Raji (cell line): ENCODE results near the gene PKNOX2.

Experiments used
- POLR2A ChIP-seq: IDR thresholded peaks from 2 replicates; pipeline ENCODE4 v1.6.1; 2011; ENCODE audit warnings: low read depth, low read length, control low read depth; ENCODE audit not compliant: insufficient read depth

PKNOX2 gene

DNA sequence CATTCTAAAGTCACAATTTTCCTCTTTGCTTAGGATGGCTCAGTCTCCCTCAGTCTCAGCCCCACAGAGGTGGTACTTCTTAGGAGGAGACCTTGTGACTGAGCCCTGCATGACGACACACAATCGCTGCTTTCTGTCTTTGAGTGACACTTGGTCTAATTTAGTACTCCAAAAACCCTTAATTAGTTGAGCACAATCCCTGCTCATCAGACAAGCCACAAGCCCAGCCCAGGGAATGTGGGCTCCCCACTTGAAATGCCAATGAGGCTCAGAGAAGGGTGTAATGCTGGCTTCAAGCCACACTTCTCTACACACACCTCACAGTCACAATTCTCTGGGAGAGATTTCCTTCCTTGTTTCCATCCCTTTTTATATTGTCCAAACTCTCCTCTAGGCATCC, 229.7 kb downstream of the PKNOX2 start:
- no peak for TF ChIP-seq POLR2A

DNA sequence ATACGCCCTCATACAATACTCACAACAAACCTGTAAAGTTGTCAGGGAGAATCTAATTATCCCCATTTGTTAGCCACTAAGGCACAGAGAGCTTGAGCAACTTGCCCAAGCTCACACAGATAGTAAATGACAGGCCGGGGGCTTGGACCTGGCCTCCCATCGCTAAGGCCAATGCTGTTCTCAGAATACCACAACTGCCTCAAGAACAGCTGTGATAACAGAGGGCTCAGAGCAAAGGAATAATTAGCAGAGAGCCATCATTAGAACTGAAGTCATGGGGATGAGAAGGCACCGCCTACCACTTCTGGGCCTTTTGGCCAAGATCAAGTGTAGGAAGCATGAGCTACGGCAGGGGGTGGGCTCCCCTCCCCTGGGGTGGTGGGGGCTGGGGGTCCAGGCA, 232.9 kb downstream of the PKNOX2 start:
- no peak for TF ChIP-seq POLR2A

DNA sequence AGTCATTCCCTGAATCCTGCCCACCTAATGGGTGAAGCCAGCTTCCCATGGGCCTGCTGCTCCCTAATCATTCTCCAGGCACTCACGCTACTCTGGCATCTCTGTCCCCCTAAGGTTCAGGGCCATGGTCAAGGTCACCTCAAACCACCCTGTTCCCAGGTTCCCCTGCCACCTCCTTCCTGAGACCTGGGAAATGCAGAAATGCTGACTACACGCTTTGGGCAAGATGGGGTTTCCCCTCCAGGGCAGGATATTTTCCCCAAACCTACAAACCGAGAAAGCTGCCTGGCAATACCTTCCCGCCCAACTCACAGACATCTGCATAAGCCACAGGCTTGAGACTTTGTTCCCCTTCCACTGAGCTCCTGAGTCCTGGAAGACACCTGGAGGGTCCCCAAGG, 233.9 kb downstream of the PKNOX2 start:
- TF ChIP-seq POLR2A: no peak

- TF ChIP-seq POLR2A: no peak
Observed at GRCh38 chr11:125398994-125399640, 234.6 kb downstream of the PKNOX2 start.

- TF ChIP-seq POLR2A: no peak
Observed at GRCh38 chr11:125399945-125400344, 235.4 kb downstream of the PKNOX2 start.

- no peak for TF ChIP-seq POLR2A
Observed at GRCh38 chr11:125401235-125401634, 236.7 kb downstream of the PKNOX2 start.

- TF ChIP-seq POLR2A: no peak
Observed at GRCh38 chr11:125401746-125402145, 237.2 kb downstream of the PKNOX2 start.

DNA sequence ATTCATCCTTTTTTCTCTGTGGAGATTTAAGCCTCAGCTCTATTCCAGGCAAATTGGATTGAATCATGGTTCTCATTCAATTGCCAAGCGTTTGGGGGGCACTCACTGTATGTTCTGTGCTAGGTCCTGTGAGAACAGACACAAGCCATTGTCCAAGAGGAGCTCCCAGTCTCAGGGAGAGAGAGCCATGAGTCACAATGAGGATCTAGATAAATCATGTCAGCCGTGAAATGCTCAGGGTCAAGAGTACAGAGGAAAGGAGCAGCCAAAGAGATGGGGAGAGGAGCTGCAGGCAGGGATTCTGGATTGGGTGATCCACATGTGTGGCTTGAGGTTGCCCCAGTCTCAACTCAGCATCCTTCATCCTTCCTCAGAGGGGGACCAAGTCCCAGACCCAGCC, 237.9 kb downstream of the PKNOX2 start:
- no peak for TF ChIP-seq POLR2A

DNA sequence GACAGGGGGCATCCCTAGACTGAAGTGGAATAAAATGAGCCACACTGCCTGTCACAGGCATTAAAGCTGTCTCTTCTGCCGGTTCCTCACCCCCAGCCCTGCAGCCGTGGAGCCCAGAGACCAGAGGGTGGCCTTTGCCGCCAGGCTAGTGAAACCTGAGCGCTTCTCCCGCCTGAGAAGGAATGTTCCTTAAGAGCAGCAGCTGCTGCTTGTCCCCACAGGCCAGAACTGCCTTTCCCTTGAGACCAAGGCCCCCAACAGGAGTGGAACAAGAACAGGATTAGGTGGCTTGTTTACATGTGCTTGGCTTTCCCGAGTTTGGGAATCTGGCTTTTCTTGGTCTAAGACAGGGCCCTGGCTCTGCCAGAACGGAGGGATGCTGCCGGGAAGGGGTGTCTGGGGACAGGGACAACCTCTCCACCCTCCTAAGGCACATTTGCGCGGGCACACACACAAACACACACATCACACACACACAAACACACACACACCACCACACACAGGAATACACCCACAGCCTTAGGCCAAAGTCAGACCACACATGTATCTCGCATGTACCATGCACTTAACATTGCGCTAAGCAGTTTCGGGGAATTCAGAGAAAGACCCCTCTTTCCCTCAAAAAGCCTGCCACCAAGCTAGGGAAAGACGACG, 239.7 kb downstream of the PKNOX2 start:
- no peak for TF ChIP-seq POLR2A

- TF ChIP-seq POLR2A: no peak
Observed at GRCh38 chr11:125404811-125405790, 240.6 kb downstream of the PKNOX2 start.

- no peak for TF ChIP-seq POLR2A
Observed at GRCh38 chr11:125407046-125407445, 242.5 kb downstream of the PKNOX2 start.

GRCh38 chr11:125408311-125408711, 243.8 kb downstream of the PKNOX2 start:
- TF ChIP-seq POLR2A: no peak

DNA sequence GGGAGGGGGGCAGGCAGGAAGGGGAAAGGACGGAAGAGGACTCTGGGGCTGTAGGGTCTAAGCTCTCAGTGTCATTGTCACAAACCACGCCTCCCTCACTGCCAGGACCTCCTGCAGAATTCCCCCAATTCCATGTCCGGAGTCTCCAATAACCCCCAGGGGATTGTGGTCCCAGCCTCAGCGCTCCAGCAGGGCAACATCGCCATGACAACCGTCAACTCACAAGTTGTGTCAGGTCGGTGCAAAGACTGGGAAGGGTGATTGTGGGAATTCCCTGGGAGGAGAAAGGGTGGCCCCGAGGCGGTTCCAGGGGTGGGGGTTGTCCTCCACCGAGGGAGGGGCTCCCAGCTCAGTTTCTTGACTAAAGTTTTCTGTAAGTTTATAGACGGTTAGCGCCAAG, 245.5 kb downstream of the PKNOX2 start:
- no peak for TF ChIP-seq POLR2A

DNA sequence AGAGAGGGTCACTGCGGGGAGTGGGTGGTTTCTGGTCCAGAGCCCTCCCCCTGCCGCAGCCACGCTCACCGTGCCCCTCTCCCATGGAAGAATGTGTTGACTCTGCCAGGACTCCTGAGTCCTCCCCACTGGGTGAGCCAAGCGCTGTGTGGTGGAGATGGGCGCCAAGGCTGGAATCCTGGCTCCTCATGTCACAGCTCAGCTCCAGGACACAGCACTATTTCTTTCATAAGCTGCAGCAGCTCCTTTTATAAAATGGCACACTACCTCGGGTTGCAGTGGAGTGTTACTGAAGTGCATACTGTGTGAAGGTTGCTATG, 247.6 kb downstream of the PKNOX2 start:
- no peak for TF ChIP-seq POLR2A

GRCh38 chr11:125412509-125412908, 248.0 kb downstream of the PKNOX2 start:
- no peak for TF ChIP-seq POLR2A

DNA sequence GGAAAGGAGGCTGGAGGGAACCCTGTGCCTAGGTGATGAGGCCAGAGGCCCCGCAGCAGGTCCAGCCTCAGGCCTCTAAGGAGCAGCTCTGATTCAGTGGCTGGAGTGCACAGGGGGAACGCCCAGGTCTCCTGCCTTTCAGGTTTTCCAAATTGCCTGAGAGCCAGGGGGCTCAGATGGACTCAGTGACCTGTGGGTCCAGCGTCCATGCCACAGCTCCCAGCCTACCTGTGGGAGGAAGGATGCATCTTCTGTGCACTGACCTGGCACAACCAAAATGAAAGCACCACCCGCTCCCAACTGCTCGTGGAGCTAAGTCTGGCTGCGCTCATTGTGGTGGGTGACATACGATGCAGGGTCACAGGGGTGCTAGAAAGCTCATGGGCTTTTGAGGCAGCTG, 248.7 kb downstream of the PKNOX2 start:
- no peak for TF ChIP-seq POLR2A

GRCh38 chr11:125414121-125414520, 249.6 kb downstream of the PKNOX2 start:
- TF ChIP-seq POLR2A: no peak
